Measurements from ENCODE around the gene MMP24OS.

DNA sequence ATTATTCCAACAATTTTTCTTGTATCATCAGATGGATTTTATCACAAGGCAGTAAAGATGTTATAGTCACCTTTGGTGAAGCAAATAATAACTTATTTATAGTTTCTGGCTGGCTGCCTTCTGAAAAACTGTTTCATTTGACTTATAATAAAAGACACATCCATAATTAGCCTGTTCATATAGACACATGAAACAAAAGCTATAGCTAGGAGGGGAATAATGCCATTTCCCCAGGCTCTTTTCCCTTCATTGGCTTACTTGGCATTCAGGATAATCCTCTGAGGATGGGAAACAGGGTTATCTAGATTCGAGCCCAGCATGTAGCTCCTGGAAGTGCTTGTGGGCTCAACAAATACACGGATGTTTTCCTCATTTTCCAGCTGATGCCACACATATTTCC lies 33.9 kb downstream of the MMP24OS start:
- TF ChIP-seq BHLHE40 (IDR thresholded peaks at IDR 0.05; ENCODE audit: borderline replicate concordance) (no peak), NFRKB (IDR thresholded peaks at IDR 0.05) (no peak), FOXK2 (IDR thresholded peaks at IDR 0.05) (no peak), SUZ12 (IDR thresholded peaks at IDR 0.05) (no peak), TARDBP (IDR thresholded peaks at IDR 0.05) (no peak), FOXM1 (IDR thresholded peaks at IDR 0.05; ENCODE audit: borderline replicate concordance) (no peak), SP1 (IDR thresholded peaks at IDR 0.05) (no peak), ELF4 (IDR thresholded peaks at IDR 0.05) (no peak), L3MBTL2 (conservative IDR thresholded peaks at IDR 0.05) (no peak), ZNF384 (IDR thresholded peaks at IDR 0.05) (no peak)
- TF ChIP-seq, protein P1, sequence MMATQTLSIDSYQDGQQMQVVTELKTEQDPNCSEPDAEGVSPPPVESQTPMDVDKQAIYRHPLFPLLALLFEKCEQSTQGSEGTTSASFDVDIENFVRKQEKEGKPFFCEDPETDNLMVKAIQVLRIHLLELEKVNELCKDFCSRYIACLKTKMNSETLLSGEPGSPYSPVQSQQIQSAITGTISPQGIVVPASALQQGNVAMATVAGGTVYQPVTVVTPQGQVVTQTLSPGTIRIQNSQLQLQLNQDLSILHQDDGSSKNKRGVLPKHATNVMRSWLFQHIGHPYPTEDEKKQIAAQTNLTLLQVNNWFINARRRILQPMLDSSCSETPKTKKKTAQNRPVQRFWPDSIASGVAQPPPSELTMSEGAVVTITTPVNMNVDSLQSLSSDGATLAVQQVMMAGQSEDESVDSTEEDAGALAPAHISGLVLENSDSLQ (IDR thresholded peaks at IDR 0.05) = no peak

Data from HEK293T (cell line).